Panc1 (cell line): Measurements from ENCODE around the gene VTN. TPM values are rescaled to one million over a fixed set of nuclear protein-coding genes. Genes with fewer than 3 reads are reported as not detected.

Experiments
- ATAC-seq: fragments of 200-7000 bp; cut with Tn5 transposase; 2 replicates; pipeline ENCODE4 v1.9.1; 2020; ENCODE audit warnings: mild to moderate bottlenecking, moderate library complexity
- BruUV-seq: library from RNA; stranded (reverse); fragments of 400-500 nt; replicated peaks from 2 replicates; lab custom pipeline; 2021; lab: Mats Ljungman, UMichigan
- CTCF ChIA-PET: fragments of 300-600 bp; sonication (Branson Sonifier 250); formaldehyde crosslinking; loops from one replicate; lab custom pipeline; 2022; ENCODE audit warnings: antibody characterized with exemption; lab: Charles Lee
- POLR2A ChIA-PET: fragments of 300-600 bp; sonication (Branson Sonifier 250); formaldehyde crosslinking; loops from one replicate; lab custom pipeline; 2022; ENCODE audit warnings: antibody characterized with exemption; lab: Charles Lee
- DNase-seq: peaks from one replicate; pipeline ENCODE4 v3.0.0-alpha.2; 2010; ENCODE audit warnings: low read depth, low spot score
- H3K27ac ChIP-seq: 2 replicates; pipeline ENCODE4 v1.5.1; 2011; ENCODE audit warnings: mild to moderate bottlenecking, low read length, inconsistent platforms
- H3K27me3 ChIP-seq: fragments of 200-500 bp; sonication (Bioruptor generic); 2 replicates; pipeline ENCODE4 v1.6.0; 2014; ENCODE audit warnings: low read length, inconsistent platforms; ENCODE audit not compliant: control insufficient read depth, insufficient read depth
- H3K36me3 ChIP-seq: fragments of 200-500 bp; sonication (Bioruptor generic); 2 replicates; pipeline ENCODE4 v1.5.1; 2014; ENCODE audit warnings: inconsistent platforms, mild to moderate bottlenecking, low read length, moderate library complexity; ENCODE audit not compliant: control insufficient read depth, insufficient read depth
- H3K4me1 ChIP-seq: 2 replicates; pipeline ENCODE4 v1.5.1; 2011; ENCODE audit warnings: inconsistent platforms, mild to moderate bottlenecking, low read length, moderate library complexity; ENCODE audit not compliant: control insufficient read depth, insufficient read depth
- H3K4me3 ChIP-seq, 2 experiments: 2 replicates each; pipeline ENCODE4 v1.5.1; 2011 to 2012; ENCODE audit warnings: low read depth in 2 of 2, low read length in 2 of 2, mild to moderate bottlenecking in 2 of 2, inconsistent platforms in 1 of 2, moderate library complexity in 1 of 2
- H3K9me3 ChIP-seq: fragments of 200-500 bp; sonication (Bioruptor generic); 2 replicates; pipeline ENCODE4 v1.5.1; 2014; ENCODE audit warnings: low read depth, mild to moderate bottlenecking, inconsistent platforms, low read length, moderate library complexity; ENCODE audit not compliant: control insufficient read depth, insufficient read depth
- POLR2AphosphoS5 ChIP-seq: IDR thresholded peaks from 2 replicates; pipeline ENCODE4 v1.6.1; 2012; ENCODE audit warnings: mild to moderate bottlenecking, low read depth, low read length, moderate library complexity
- SIN3A ChIP-seq: IDR thresholded peaks from 2 replicates; pipeline ENCODE4 v1.6.1; 2012; ENCODE audit warnings: low read depth, mild to moderate bottlenecking, low read length, moderate library complexity, borderline replicate concordance; ENCODE audit not compliant: insufficient read depth
- TCF7L2 ChIP-seq: IDR thresholded peaks from 2 replicates; pipeline ENCODE4 v1.6.1; 2011; ENCODE audit warnings: mild to moderate bottlenecking, low read depth, low read length, inconsistent platforms
- in situ Hi-C: cut with HindIII; loops from 2 replicates; pipeline ENCODE4 v1.10.0; 2016; ENCODE audit warnings: low sequenced_read_pairs, low pct_unique_long_range_greater_than_20kb
- intact Hi-C: fragments of 100-400 bp; cut with micrococcal nuclease; formaldehyde crosslinking; loops from one replicate; pipeline ENCODE4 v1.10.0; 2022; ENCODE audit not compliant: unreplicated experiment
- total RNA-seq: library from RNA; stranded (reverse); gene quantifications from one replicate; pipeline ENCODE4 v1.2.1, GENCODE V29; 2021; ENCODE audit not compliant: unreplicated experiment
- TF ChIP-seq, protein P1 (sequence below): fragments of 450-650 bp; IDR thresholded peaks from 2 replicates; pipeline ENCODE4 v1.5.1; 2017; ENCODE audit warnings: mild to moderate bottlenecking
- TF ChIP-seq, protein P2 (sequence below), 2 experiments: IDR thresholded peaks; 2 replicates each; pipeline ENCODE4 v1.6.1; 2011 to 2012; ENCODE audit warnings: low read depth in 2 of 2, control low read depth in 1 of 2, low read length in 1 of 2, mild to moderate bottlenecking in 1 of 2, moderate library complexity in 1 of 2; ENCODE audit not compliant: insufficient read depth in 1 of 2

The VTN gene
- total RNA-seq, 1 experiment from 2014 or later = 2.3 TPM

DNA sequence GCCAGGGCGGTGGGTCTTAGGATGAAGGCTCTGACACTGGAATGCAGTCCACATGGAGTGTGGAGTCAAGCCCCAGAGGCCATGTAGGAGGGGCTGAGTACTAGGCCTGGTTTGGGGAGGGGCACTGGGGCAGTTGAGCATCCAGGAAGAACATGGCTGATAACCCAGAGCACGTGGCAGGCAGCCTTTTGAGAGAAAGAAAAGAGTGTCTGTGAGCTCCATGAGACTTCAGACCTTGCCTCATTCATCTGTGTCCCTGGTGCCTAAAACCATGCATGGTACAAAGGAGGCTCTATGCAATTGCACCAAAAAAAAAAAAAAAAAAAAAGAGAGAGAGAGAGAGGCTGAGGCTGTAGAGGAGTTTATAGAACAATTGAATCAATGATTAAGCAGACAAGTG is 21.3 kb upstream of the VTN start:
- CTCF ChIA-PET = no interaction called here
- intact Hi-C loops = no loop called here
- Histone ChIP-seq H3K36me3 (no peaks in the 10 kb centered on the region), H3K9me3 (no peaks in the 10 kb centered on the region), H3K4me3 (no peak overlapping the region), H3K27ac (no peak overlapping the region), H3K4me1 (no peaks in the 10 kb centered on the region), H3K27me3 (no peaks in the 10 kb centered on the region)
- TF ChIP-seq, protein P1, sequence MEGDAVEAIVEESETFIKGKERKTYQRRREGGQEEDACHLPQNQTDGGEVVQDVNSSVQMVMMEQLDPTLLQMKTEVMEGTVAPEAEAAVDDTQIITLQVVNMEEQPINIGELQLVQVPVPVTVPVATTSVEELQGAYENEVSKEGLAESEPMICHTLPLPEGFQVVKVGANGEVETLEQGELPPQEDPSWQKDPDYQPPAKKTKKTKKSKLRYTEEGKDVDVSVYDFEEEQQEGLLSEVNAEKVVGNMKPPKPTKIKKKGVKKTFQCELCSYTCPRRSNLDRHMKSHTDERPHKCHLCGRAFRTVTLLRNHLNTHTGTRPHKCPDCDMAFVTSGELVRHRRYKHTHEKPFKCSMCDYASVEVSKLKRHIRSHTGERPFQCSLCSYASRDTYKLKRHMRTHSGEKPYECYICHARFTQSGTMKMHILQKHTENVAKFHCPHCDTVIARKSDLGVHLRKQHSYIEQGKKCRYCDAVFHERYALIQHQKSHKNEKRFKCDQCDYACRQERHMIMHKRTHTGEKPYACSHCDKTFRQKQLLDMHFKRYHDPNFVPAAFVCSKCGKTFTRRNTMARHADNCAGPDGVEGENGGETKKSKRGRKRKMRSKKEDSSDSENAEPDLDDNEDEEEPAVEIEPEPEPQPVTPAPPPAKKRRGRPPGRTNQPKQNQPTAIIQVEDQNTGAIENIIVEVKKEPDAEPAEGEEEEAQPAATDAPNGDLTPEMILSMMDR = no peak
- TF ChIP-seq, protein P2, sequence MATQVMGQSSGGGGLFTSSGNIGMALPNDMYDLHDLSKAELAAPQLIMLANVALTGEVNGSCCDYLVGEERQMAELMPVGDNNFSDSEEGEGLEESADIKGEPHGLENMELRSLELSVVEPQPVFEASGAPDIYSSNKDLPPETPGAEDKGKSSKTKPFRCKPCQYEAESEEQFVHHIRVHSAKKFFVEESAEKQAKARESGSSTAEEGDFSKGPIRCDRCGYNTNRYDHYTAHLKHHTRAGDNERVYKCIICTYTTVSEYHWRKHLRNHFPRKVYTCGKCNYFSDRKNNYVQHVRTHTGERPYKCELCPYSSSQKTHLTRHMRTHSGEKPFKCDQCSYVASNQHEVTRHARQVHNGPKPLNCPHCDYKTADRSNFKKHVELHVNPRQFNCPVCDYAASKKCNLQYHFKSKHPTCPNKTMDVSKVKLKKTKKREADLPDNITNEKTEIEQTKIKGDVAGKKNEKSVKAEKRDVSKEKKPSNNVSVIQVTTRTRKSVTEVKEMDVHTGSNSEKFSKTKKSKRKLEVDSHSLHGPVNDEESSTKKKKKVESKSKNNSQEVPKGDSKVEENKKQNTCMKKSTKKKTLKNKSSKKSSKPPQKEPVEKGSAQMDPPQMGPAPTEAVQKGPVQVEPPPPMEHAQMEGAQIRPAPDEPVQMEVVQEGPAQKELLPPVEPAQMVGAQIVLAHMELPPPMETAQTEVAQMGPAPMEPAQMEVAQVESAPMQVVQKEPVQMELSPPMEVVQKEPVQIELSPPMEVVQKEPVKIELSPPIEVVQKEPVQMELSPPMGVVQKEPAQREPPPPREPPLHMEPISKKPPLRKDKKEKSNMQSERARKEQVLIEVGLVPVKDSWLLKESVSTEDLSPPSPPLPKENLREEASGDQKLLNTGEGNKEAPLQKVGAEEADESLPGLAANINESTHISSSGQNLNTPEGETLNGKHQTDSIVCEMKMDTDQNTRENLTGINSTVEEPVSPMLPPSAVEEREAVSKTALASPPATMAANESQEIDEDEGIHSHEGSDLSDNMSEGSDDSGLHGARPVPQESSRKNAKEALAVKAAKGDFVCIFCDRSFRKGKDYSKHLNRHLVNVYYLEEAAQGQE (IDR thresholded peaks at IDR 0.05; ENCODE audit: insufficient read depth in 1 of 2, low read depth in 2 of 2, low read length in 1 of 2) = no peak
- TF ChIP-seq POLR2AphosphoS5 = no peak
- no peak for TF ChIP-seq TCF7L2
- no peak for TF ChIP-seq SIN3A
- ATAC-seq (no peak), DNase-seq (no peak)
- in situ Hi-C loops = no loop called here
- POLR2A ChIA-PET = no interaction called here
- BruUV-seq = no TSS peak

GRCh38 chr17:28390984-28391383 is 20.9 kb upstream of the VTN start:
- intact Hi-C loops = no loop called here
- H3K27me3 ChIP-seq = no peaks in the 10 kb centered on the region
- DNase-seq (no peak), ATAC-seq (no peak)
- no TSS peak for BruUV-seq
- no peaks in the 10 kb centered on the region for H3K4me1 ChIP-seq
- no peaks in the 10 kb centered on the region for H3K36me3 ChIP-seq
- no peak overlapping the region for H3K27ac ChIP-seq
- ChIA-PET CTCF (no interaction called here), POLR2A (no interaction called here)
- TF ChIP-seq, protein P1 = no peak
- H3K9me3 ChIP-seq = no peaks in the 10 kb centered on the region
- in situ Hi-C loops = no loop called here
- no peak overlapping the region for H3K4me3 ChIP-seq

- no peak for TF ChIP-seq POLR2AphosphoS5
- TF ChIP-seq, protein P1 = no peak
- TF ChIP-seq, protein P2 (IDR thresholded peaks at IDR 0.05; ENCODE audit: insufficient read depth in 1 of 2, low read depth in 2 of 2, low read length in 1 of 2) = no peak
- TF ChIP-seq TCF7L2 = no peak
- no peak for TF ChIP-seq SIN3A
- ATAC-seq (no peak), DNase-seq (no peak)
Observed at GRCh38 chr17:28390563-28390962, 20.5 kb upstream of the VTN start.

More at GRCh38 chr17:28390563-28390962, 20.5 kb upstream of the VTN start:
- Histone ChIP-seq H3K4me1 (no peaks in the 10 kb centered on the region), H3K27me3 (no peaks in the 10 kb centered on the region), H3K36me3 (no peaks in the 10 kb centered on the region), H3K27ac (no peak overlapping the region), H3K4me3 (no peak overlapping the region), H3K9me3 (no peaks in the 10 kb centered on the region)
- in situ Hi-C loops = no loop called here
- CTCF ChIA-PET = no interaction called here
- BruUV-seq = no TSS peak
- POLR2A ChIA-PET = no interaction called here
- intact Hi-C loops = no loop called here
